Globus pallidus (tissue), 1 donor: Measurements from ENCODE around the gene KLHL6.
"Not testable (repeated sequence)": the region's sequence is repeated elsewhere in the genome, so short reads cannot be mapped to it uniquely, and the experiment has no call there.

Experiments used
- DNase-seq: peaks from one replicate; pipeline ENCODE4 v3.0.0-alpha.2; 2015; ENCODE audit warnings: low spot score

The KLHL6 gene, protein sequence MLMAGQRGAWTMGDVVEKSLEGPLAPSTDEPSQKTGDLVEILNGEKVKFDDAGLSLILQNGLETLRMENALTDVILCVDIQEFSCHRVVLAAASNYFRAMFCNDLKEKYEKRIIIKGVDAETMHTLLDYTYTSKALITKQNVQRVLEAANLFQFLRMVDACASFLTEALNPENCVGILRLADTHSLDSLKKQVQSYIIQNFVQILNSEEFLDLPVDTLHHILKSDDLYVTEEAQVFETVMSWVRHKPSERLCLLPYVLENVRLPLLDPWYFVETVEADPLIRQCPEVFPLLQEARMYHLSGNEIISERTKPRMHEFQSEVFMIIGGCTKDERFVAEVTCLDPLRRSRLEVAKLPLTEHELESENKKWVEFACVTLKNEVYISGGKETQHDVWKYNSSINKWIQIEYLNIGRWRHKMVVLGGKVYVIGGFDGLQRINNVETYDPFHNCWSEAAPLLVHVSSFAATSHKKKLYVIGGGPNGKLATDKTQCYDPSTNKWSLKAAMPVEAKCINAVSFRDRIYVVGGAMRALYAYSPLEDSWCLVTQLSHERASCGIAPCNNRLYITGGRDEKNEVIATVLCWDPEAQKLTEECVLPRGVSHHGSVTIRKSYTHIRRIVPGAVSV

GRCh38 chr3:183555541-183556081, at the start of gene KLHL6:
KLHL6 (minus strand) TSS chr3:183555706; CDS start chr3:183555653, 53 bp downstream.
- DNase-seq = peak; percentile 49

DNA sequence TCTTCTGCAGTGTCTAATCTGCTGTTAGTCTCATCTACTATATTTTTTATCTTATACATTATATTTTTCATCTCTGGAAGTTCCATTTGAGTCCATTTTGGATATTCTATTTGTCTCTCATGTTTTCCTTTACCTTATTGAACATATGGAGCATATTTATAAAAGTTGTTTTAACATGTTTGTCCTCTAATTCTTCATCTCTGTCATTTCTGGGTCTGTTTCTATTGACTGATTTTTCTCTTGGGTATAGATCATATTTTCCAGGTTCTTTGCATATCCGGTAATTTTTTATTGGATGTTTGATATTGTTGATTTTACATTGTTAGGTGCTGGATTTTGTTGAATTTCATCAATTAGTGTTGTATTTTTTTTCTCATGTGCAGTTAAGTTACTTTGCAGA, 42.5 kb upstream of the KLHL6 start:
- no peak for DNase-seq

DNA sequence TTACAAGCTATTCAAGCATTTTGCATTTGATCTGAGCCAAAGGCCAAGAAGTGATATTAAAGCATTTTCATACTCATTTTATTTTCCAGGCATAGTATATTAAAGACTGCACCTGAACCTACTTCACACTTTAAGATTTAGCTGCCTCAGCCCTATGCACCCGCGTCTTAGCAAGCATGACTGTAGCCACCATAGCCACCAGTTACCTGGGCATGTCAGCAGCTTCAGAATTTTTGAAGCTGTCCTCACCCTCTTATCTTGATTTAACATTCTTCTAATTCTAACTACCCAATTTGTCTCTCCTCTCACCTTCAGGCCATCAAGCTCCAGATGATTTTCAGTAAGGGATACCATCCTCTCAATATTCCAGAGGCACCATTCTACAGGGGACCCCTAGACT, 39.1 kb upstream of the KLHL6 start:
- DNase-seq = no peak

GRCh38 chr3:183592821-183593220, 37.3 kb upstream of the KLHL6 start:
- no peak for DNase-seq

DNA sequence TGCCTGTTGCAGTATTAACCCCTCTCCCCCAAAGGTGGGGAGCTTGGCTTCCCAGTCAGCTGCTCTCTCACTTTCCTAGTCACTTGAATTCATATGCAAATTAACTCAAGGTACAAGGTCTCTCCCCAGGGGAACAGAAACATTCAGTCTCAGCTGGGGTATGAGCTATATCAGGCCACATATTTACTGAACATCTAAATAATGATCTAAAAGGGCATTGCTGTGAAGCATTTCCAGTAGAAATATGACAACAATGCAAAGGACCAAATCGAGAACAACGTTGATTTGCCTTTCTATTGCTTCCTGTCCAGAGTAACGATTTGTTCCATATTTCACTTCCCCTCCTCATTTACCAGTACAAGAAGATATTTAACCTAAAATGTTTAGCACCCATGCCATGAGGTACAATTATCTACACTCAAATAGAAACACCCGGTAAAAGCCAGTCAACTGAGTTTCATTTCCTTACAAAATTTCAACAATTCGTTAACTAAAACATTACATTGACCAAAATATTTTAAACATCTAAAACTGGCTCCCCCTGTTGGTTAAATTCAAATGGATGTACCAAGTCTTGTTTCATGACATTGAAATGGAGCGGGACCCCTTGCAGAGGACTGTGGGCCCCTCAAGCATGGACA, 36.5 kb upstream of the KLHL6 start:
- DNase-seq = no peak

GRCh38 chr3:183590442-183590841, 34.9 kb upstream of the KLHL6 start:
- no peak for DNase-seq

- DNase-seq = peak; percentile 47
These were observed 31.8 kb upstream of the KLHL6 start for GRCh38 chr3:183587336-183587735.

GRCh38 chr3:183586477-183586876, 31.0 kb upstream of the KLHL6 start:
- no peak for DNase-seq

GRCh38 chr3:183584914-183585280, 29.4 kb upstream of the KLHL6 start:
- no peak for DNase-seq

DNA sequence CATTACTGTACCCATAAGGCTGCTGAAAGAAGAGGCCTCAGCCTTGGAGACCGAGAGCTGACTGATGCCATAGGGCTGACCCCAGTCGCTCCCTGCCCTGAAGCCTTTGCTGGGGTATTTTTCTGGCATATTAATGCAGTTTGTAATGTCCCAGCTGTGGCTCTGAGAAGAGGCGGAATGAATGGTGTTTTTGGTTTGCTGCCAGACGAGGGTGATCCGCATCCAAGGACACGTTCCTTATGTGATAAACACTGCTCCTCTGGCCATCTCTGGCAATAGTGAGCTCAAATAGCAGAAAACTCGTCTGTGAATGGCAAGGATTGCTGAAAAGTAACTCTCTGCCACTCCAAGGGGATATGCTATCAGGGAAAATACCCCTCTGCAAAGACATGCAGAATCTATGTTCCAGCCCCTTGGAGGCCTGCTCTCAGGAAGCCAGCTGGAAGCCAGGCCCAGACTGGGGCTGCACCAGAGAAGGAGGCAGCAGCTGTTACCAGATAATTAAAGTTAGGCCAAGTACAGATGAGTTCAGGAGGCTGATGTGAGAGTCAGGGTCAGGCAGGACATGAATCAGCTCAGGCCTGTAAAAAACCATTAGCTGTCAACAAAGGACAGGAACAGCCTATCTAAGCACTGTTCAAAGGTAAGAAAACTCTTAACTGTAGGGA, 28.9 kb upstream of the KLHL6 start:
- peak; percentile 72 for DNase-seq

- DNase-seq = no peak
These were observed 28.1 kb upstream of the KLHL6 start for GRCh38 chr3:183583331-183584245.

GRCh38 chr3:183582161-183582560, 26.7 kb upstream of the KLHL6 start:
- peak; percentile 38 for DNase-seq

- peak; percentile 83 for DNase-seq
These were observed 26.1 kb upstream of the KLHL6 start for GRCh38 chr3:183581496-183582155.

- no peak for DNase-seq
These were observed 24.7 kb upstream of the KLHL6 start for GRCh38 chr3:183579967-183580900.

DNA sequence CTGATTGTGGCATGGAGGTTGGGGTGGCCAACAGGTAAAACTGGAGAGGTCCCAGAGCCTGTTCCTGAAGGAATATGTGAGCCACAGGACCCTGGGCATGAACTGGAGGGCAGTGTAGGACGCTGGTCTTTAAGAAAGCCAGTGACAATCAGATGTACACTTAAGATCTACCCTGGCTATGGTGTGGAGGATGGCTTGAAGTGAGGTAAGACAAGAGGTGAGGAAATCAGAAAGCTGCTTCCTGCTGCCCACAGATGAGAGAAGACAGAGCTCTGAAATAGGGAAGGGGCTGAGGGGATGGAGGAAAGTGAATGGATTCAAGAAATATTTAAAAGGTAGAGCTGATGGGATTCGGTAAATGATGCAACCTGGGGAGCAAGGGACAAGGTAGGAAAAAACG, 22.7 kb upstream of the KLHL6 start:
- no peak for DNase-seq

- no peak for DNase-seq
These were observed 21.8 kb upstream of the KLHL6 start for GRCh38 chr3:183577346-183577745.

DNA sequence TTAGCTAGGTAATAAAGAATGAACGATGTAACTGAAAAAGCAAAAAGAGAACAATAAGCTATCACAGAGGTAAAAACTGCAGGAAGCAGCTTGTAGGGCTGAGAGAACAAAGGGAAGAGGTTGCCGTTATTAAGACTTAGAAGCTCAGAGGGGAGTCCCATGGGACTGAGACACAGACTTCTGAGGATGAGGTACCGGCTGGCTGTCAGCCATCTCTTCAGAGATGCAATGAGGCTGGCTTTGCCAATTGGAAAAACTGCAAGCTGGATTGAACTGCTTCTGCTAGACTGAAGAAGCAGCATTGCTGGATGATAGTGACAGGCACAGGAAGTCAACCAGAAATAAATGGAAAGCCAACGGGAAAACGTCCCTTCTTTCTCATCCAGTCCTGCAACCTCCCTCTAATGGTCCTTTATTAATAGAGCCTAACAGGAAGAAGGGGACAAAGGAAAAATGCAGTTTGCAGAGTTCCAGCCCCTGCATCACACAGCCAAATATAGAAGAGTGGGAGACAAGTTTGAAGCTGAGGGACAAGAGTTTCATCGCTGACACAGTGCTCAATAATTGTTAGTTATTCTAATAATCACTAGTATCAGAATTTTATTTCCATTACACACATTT, 21.1 kb upstream of the KLHL6 start:
- peak; percentile 62 for DNase-seq

DNA sequence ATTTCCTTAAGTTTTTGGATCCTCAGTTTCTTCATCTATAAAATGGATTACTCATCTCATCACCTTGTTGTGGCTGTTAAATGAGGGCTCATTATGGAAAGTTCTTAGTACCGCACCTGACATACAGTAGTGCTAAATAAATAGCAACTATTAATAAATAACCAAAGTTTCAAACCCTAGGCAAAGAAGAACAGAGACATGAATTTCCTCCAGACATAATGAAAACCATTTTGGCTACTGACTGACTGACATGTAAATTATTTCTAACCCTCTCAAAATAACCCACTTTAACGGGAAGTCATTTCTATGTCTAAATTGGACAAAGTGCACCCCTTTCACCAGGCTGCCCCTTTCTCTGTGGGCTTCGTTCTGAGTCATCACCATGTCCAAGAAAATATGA, 17.4 kb upstream of the KLHL6 start:
- no peak for DNase-seq

GRCh38 chr3:183570191-183570590, 14.7 kb upstream of the KLHL6 start:
- DNase-seq = not testable (repeated sequence)
